ENCODE data around the gene GOLGA6L10.
"Not testable (repeated sequence)": the region's sequence is repeated elsewhere in the genome, so short reads cannot be mapped to it uniquely, and the experiment has no call there.

Gene GOLGA6L10, protein sequence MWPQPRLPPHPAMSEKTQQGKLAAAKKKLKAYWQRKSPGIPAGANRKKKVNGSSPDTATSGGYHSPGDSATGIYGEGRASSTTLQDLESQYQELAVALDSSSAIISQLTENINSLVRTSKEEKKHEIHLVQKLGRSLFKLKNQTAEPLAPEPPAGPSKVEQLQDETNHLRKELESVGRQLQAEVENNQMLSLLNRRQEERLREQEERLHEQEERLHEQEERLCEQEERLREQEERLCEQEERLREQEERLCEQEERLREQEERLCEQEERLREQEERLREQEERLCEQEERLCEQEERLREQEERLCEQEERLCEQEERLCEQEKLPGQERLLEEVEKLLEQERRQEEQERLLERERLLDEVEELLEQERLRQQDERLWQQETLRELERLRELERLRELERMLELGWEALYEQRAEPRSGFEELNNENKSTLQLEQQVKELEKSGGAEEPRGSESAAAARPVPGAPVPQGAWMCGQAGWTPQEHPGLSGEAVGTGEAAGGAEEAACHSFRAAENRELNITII

DNA sequence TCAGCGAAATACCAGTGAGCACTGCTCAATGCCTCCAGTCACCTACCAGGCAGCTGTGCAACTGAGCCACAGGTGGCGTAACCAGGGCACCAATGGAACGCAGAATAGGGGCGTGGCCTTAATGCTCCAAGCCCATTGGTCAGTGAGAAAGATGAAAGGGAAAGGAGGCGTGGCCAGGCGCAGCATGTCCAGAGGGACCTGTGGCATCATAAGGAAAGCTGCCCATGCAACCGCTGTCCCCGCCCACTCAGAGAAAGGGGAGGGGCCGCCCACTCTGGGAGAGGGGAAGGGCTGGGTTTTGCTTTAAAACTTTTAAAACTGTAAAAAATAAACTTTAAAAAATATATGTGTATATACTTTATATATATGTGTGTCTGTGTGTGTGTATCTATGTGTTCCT is at the start of gene GOLGA6L10:
Gene GOLGA6L10, minus strand, starts transcription at position 101 of the 400 bp plus-strand sequence. Its CDS starts 100 bp downstream, at position 1.
- DNase-seq: not testable (repeated sequence)

DNA sequence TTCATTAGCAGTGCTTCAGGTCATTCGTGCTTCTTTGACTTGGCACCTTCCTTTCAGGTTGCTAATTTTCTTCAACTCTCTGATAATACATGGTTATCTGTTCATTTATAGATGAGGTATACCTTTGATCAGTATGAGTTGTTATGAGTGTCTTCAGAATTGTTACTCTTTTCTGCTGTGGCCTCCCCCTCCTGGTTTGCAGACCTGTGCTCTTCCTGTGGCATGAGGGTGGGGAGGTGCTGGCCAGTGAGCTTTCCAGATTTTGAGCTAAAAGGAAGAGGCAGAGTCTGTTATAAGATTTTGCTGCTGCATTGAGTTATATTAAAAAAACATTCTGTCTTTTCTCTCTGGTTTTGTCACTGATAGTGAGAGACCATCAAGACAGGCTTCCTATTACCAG is 49.5 kb upstream of the GOLGA6L10 start:
- DNase-seq: no peak

DNA sequence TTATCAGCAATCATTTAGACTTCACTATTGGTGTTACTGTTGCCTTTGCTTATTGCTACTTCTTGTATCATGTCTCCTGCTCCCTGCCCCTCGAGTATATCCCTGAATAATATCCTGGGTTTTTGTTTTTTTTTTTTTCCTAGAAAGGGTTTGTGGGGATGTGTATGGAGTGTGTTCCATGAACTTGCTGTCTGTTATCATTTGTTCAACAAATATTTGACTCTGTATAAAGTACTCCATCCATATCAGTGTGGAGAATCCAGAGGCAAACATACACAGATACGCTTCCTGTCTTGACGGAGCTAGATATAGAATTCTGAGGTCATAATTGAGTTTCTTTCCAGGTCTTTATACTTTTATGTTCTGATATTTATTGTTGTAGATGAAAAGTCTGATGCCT is 48.5 kb upstream of the GOLGA6L10 start:
- DNase-seq: no peak

DNA sequence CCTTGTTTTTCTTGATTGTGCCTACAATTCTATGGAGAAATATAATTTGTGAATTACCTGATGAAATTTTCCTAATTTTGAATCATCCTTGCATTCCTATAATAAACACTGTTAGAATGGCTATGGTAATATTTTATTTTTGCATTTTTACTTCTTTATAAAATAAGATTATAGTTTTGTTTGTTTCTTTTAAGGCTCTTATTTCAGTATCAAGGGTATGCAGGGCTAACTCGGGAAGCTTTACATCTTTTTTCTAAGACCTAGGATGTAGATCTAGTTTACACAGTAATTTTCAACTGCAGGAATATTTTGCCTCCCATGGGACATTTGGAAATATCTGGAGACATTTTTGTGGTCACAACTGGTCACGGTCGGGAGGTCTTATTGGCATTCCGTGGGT is 46.5 kb upstream of the GOLGA6L10 start:
- DNase-seq: not testable (repeated sequence)

DNA sequence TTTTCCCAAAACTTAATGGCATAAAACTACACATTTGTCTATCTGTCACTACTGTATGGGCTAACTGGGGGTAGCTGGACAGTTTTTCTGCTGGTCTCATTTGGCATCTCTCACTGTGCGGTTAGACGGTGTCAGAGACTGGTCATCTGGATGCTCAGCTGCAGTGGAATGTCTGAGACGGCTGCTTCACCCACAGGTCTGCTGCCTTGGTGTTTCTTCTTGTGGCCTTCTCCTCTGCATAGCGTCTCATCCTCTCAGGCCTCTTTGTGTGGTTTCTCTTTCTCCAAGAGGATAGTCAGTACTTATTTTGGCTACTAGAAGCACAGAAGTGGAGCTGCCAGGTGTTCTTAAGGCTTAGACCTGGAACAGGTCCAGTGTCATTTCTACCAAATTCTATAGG is 44.4 kb upstream of the GOLGA6L10 start:
- DNase-seq: no peak

DNA sequence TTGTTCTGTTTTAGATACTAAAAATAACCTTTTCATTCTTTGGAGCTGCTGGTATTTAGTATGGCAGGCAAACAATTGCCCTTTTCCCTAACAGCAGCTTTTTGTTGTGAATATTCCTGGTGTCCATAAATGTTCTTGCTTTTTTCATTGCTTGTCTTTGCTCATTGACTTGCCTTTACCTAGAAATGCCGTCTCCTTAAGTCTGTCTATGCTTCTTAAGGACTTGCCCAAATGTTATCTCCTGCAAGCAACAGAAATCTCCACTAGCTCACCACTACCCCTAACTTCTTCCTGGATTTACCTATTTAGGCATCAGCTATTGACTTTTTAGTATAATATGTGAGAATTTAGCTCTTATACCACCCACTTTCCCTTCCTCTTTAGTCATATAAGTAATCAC is 42.8 kb upstream of the GOLGA6L10 start:
- not testable (repeated sequence) for DNase-seq

DNA sequence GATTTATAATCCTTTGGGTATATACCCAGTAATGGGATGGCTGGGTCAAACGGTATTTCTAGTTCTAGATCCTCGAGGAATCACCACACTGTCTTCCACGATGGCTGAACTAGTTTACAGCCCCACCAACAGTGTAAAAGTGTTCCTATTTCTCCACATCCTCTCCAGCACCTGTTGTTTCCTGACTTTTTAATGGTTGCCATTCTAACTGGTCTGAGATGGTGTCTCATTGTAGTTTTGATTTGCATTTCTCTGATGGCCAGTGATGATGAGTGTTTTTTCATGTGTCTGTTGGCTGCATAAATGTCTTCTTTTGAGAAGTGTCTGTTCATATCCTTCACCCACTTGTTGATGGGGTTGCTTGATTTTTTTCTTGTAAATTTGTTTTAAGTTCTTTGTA is 40.9 kb upstream of the GOLGA6L10 start:
- not testable (repeated sequence) for DNase-seq

DNA sequence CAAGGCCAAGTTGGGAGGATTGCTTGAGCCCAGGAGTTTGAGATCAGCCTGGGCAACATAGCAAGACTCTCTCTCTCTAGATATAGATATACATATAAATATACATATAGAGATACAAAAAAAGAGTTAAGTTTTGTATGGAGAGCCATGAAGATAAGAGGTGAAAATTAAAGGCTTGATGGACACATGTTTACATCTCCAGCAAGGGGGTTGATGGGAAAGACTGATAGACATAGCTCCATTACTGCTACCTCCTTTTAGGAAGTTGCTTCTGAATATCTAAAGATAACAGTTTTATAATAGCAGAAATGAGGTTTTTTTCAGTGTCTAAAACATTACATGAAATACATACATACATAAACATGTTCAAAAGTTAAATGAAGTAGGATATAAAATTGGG is 37.9 kb upstream of the GOLGA6L10 start:
- not testable (repeated sequence) for DNase-seq

DNA sequence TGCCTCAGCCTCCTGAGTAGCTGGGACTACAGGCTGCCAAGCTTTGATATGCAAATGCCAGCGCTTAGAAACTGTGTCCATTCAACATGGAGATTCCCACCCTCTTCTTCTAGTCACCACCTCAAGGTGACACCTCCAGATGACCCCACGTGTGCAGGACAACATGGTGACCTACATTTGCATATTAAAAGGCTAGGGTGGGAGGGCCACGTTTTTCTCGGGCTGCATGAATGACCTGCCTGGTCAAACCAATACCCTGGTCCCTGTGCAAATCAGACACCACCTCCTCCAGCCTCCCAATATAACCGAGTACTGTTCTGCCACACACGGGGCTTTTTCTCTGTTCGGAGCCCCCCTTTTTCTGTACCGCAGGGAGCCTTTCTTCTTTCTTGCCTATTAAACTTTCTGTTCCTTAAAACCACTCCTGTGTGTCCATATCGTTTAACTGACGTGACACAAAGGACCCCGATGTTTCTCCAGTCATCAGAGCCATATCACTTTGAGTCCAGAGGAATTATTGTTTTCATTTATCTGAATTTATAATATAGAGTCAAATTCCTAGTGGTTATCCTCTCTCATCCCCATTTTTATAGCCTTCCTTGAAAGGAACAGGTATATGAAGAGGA is 32.2 kb upstream of the GOLGA6L10 start:
- not testable (repeated sequence) for DNase-seq

DNA sequence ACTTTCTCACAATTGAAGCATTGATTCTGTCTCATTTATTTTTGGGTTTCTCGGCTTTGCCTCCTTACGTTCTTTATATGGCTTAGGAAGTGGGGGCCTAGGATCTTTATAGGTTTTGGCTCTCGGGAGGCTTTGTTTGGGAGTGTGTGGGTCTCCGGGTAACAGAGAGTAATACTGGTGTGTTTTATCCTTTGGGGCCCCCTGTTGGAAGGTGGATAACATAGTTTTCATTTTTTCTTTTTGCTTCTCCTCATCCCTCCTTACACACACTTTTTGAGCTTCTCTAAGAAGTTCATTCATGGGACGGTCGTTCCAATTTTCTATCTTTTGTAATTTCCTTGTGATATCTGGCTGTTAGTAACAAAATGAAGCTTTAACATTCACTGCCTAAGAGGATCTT is 30.3 kb upstream of the GOLGA6L10 start:
- DNase-seq: not testable (repeated sequence)

DNA sequence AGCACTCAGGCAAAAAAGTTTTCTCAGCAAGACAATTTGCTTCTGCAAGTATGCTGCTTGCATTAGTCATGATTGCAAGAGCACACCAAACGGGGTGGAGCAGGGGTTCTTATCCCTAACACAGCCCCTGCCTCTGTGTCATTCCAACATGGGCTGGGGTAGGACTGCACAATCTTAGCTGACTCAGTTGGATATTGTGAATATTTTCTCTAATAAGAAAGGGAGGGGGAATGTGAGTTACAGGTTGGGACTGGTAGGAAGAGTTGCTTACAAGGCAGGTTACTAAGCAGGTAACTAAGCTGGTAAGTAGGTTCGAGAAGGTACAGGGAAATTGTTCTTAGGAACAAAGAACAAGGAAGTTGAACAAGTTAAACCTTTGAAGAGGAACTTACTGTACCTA is 24.4 kb upstream of the GOLGA6L10 start:
- not testable (repeated sequence) for DNase-seq

DNA sequence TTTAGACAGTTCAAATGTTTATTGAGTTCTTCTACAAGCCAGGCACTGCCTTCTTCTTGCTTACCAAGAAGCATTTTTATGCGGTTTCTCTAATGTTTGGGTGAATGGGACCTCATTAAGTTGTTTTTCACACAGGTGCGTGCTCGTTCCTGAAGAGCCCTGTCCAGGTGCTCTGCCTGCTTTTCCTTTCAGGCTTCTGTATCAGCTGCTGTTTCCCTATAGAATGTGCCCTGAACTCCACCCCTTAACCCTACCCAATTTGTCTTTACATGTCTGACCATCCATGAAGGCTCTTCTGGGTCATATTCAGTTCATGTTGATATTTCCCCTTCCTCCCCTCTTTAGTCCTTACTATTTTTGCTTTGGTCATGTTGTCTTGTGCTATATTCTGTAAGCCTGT is 22.4 kb upstream of the GOLGA6L10 start:
- DNase-seq: no peak

DNA sequence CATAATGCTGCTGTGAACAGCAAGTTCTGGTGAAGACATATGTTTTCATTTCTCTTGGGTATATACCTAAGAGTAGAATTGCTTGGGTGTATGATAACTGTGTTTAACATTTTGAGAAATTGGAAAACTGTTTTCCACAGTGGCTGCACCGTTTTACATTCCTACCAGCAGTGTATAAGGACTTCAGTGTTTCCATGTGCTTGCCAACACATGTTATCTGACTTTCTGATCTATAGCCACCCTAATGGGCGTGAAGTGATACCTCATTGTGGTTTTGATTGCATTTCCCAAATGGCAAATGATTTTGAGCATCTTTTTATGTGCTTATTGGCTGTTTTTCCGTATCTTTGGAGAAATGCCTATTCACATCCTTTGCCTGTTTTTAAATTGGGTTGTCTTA is 18.5 kb upstream of the GOLGA6L10 start:
- not testable (repeated sequence) for DNase-seq

DNA sequence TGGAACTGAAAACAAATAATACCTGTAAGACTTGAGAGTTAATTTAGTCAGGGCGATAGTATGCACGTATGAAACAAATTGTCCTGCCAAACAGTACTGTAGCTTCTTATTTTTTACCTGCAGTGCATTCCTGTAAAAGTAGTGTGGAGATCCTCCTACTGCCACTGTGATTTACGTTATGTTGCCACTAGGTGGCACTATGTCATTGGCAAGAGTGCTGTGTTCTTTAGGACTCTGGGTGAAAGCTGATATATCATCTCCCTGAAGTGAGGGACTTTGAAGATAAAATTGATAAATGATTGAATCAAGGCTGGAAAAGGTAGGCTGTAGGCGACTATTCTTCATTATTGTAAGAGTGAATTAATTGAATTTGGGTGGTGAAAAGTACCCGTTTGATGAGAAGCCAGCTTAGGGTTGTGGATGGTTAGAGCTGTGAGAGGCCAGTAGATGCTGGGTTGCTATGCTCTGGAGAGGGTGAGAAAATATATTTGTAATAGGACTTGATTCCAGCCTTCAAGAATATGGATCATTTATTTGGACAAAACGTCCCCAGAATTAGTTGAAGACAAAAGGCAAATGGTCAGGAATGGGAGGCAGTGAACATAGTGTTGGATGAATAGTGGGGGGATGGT is 16.5 kb upstream of the GOLGA6L10 start:
- DNase-seq: not testable (repeated sequence)

DNA sequence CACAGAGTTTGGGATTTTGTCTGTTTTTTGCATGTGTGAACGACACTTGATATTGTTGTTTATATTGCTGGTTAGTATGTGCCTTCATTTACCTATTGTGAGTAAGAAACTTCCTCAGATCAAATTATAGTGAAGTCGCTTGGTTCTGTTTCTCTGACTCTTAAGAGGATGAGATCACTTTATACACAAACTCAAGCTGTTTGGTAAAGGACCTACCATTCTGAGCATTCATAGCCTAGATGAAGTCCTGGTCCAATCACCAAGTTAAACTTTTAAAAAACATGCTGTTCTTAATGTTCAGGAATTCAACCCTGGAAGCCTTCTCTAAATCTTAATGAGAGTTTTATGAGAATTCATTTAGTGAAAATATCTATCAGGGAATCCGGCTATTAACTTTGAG is 15.3 kb upstream of the GOLGA6L10 start:
- DNase-seq: not testable (repeated sequence)

DNA sequence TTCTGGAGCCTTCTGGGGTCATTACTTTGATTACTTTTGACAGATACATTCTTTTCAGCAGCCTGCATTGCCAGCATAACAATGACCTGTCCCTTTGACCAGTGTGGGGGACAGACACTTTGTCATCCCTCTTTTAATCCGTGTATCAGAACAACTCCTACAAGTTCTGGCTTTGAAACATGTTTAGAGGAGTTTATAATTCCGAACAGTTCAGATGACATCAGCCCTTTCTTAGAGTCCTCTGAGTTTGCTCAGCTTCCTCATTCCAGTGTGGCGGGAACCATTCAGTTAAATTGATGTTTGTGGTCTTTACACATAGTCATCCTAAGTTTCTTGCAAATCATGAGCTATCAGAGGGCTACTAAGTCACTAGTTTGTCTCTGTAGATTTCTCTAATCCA is 13.5 kb upstream of the GOLGA6L10 start:
- DNase-seq: not testable (repeated sequence)

DNA sequence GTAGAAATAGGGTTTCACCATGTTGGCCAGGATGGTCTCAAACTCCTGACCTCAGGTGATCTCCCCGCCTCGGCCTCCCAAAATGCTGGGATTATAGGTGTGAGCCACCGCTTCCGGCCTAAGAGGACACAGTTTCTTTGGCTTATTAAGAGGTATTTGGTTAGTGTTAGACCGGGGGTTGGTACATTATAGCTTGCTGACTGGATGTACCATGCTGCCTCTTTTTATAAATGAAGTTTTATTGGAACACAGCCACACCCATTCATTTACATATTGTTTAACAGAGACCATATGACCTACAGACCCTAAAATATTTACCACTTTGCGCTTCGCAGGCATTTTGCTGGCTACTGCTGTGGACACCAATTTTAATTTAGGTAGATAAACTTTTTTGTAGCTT is 11.3 kb upstream of the GOLGA6L10 start:
- not testable (repeated sequence) for DNase-seq

DNA sequence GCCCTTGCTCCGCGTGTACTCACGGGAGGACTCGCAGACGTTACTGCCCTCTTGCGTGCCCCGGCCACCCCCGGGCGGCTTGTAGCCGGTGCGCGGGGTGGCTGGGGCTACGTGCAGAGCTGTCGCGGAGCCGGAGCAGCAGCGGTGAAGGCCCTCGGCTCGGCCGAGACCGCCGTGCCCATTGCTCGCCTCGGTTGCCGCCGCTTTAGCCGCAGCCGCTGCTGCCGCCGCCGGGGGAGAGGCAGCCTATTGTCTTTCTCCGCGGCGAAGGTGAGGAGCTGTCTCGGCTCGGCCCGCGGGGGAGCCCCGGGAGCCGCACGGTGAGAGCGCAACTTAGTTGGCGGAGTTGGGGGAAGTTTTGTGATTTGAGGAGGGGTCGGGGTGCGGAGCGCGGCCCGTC is 5.8 kb upstream of the GOLGA6L10 start:
- not testable (repeated sequence) for DNase-seq

DNA sequence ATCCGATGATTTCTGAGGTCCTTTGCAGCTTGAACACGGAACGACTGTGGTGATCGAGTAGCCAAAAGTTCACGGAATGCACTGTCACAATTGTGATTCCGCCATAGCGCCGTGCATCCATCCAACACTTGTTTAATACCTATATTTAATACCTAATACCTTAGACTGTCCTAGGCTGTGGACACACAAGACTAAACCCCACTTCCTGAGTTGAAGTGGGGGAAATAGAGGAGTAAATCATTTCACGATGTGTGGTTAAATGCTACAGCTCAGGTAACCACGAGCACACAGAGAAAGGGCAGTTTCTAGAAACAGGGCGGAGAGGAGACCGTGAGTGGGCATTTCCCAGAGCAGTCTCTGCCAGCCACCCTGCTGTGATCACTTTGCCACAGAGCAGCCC is 5.3 kb upstream of the GOLGA6L10 start:
- DNase-seq: not testable (repeated sequence)

DNA sequence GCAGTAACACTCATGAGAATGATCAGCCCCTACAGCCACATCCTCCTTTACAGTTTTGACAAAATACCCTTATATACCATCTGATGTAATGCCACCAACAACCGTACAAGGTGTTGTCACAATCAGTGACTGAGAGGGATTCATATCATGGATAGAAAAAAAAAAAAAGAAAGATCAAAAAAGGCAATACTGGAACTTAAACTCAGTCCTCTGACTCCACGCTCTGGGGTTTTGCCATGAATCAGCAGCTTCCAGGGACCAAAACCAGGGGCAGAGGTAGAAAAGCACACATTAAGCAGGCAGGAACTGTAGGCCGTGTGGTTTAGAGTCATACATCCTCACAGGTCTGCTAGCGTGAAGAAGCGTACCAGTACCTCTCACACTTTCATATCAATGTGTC is 1.6 kb downstream of the GOLGA6L10 start:
- not testable (repeated sequence) for DNase-seq

DNA sequence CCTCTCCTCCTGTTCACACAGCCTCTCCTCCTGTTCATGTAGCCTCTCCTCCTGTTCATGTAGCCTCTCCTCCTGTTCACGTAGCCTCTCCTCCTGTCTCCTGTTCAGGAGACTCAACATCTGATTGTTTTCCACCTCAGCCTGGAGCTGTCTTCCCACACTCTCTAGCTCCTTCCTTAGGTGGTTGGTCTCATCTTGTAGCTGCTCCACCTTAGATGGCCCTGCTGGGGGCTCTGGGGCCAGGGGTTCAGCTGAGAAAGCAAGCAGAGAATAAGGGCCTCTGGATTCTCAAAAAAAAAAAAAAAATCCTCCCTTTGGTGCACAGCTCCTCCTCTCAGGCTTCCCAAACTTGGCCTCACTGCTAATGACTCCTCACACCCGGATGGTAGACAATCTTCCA is 4.1 kb downstream of the GOLGA6L10 start:
- DNase-seq: not testable (repeated sequence)

DNA sequence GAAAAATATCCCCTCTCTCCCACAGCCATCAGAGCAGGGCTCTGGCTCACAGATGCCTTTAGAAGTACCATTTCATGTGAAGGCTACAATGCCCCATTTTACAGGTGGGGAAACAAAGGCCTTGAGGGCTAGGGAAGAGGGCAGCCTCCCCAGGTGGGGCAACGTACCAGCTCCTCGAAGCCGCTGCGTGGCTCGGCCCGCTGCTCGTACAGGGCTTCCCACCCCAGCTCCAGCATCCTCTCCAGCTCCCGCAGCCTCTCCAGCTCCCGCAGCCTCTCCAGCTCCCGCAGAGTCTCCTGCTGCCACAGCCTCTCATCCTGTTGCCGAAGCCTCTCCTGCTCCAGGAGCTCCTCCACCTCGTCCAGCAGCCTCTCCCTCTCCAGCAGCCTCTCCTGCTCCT is 4.9 kb downstream of the GOLGA6L10 start:
- not testable (repeated sequence) for DNase-seq

DNA sequence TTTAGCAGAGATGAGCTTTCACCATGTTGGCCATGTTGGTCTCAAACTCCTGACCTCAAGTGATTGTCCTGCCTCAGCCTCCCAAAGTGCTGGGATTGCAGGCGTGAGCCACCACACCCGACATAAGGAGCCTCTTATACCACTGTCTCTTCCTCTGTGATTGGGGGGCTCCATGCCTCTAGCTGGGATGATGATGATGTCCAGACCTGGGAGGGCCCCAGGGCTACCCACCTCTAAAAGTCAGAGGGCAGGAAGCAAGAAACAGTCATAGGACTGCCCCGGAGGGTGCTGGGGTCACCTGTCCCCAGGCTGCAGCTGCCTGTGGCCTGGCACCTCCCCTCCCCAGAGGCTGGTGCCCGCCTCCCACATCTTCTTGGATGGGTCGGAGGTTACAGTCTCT is 5.4 kb downstream of the GOLGA6L10 start:
- not testable (repeated sequence) for DNase-seq

All from DMS 273 treated with DMSO at 0.1 percent for 48 hours (cell line).